NCI-H69 (cell line): Measurements from ENCODE around the gene UCK2.

ENCODE experiments used
- DNase-seq: peaks from one replicate; lab custom pipeline; 2025; lab: John Stamatoyannopoulos, UW

The UCK2 gene

GRCh38 chr1:165834229-165834628, 6.8 kb downstream of the UCK2 start:
- no peak for DNase-seq

GRCh38 chr1:165834881-165835280, 7.5 kb downstream of the UCK2 start:
- no peak for DNase-seq

DNA sequence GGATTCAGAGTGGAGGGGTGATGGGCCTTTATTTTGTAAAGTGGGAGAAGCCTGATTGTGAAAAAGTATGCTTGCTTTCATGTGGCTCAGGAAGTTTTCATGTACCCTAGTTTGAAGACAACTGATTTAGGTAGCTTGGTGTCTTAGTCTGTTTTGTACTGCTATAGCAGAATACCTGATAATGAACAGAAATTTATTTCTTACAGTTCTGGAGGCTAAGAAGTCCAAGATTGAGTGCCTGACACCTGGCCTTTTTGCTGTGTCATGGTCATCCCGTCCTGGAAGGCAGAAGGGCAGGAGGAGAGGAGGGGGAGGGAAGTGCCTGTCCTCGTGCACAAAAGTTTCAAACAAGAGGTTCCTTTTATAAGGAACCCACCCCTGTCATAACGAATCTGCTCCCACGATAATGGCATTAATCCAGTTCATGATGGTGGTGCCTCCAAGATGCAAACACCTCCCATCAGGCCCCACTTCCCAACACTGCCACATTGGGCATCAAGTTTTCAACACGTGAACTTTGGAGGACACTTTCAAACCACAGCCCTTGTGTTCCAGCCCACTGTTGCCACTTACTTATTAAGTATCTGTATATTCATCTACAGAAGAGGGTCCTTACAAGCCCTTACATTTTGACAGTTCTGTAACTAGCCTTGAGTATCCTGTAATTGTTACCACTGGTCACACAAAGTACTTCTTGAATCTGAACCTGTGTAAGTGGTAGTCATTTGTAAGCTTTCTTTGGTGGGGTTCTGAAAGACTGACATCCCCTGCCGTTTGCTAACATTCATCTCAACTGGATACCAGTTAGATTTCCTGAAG, 9.5 kb downstream of the UCK2 start:
- DNase-seq = no peak

DNA sequence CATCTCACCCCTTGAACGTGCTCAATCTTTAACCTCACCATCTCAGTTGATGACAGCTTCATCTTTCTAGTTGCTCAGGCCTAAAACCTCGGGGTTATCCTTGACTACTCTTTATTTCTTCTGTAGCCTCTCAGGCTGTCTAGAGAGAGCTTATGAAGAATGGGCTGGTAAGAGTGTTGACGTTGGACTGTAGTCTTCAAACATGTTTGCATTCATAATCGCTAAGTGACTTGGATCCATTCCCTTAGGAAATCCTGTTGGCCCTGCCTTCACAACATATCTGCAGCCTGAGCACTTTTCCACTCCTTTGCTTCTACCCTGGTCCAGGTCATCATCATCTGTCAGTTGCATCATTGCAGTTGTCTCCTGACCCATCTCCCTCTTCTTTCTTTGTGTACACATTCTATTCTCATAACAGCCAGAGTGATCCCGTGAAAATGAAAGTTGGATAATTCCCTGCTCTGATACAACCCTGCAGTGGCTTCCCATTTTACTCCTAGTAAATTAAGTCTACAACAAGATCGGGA, 10.5 kb downstream of the UCK2 start:
- no peak for DNase-seq

GRCh38 chr1:165840423-165840822, 13.0 kb downstream of the UCK2 start:
- DNase-seq = no peak

DNA sequence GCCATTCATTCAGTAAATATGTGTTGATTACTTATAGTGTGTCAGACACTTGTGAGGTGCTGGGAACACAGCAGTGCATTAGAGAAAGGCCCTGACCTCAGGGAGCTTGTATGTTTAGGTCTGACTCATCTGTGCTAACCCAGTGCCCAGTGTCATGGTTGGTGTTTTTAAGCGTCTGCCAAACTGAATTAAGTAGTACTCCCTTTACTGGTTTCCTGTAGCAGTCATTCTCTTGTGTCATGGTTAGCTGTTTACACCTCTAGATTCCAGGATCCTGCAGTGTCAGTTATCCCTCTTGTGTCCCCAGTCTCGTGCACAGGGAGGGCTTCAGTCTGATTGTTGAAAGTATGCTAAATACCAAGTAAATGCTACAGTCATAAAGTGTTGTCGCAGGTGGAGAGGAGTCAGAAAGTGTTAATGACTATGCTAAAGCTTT, 14.2 kb downstream of the UCK2 start:
- DNase-seq = peak; percentile 47

- no peak for DNase-seq
Observed at GRCh38 chr1:165842023-165842670, 14.7 kb downstream of the UCK2 start.

GRCh38 chr1:165842671-165843129, 15.3 kb downstream of the UCK2 start:
- DNase-seq = peak; percentile 82

DNA sequence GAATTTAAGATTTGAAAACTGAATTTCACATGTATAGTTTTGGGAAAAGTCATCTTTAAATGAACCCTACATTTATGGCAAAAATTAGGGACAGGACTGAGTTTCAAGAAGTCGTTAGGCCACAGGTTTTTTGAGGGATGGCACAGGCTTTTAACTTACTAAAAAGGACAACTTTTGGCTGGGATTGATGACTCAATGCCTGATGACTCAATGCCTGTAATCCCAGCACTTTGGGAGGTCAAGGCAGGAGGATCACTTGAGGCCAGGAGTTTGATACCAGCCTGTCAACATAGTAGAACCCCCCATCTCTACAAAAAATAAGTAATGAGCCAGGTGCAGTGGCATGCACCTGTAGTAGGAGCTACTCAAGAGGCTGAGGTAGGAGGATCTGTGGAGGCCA, 15.9 kb downstream of the UCK2 start:
- peak; percentile 28 for DNase-seq

GRCh38 chr1:165844114-165844798, 16.8 kb downstream of the UCK2 start:
- DNase-seq = peak; percentile 81

GRCh38 chr1:165844933-165845332, 17.5 kb downstream of the UCK2 start:
- no peak for DNase-seq

- no peak for DNase-seq
Observed at GRCh38 chr1:165845569-165845968, 18.2 kb downstream of the UCK2 start.

GRCh38 chr1:165845992-165846748, 18.8 kb downstream of the UCK2 start:
- DNase-seq = no peak

DNA sequence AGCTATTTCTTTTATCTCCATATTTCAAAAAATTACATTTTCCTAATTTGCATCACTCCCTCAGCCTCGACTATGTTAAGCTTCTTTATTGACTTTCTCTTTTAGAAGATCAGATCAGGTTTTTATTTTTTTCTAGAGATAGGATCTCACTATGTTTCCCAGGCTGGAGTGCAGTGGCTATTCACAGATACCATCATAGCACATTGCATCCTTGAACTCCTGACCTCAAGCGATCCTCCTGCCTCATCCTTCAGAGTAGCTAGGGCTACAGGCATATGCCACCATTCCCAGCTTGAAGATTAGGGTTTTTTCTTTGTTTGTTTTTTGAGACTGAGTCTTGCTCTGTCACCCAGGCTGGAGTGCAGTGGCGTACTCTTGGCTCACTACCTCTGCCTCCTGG, 20.1 kb downstream of the UCK2 start:
- DNase-seq = no peak

DNA sequence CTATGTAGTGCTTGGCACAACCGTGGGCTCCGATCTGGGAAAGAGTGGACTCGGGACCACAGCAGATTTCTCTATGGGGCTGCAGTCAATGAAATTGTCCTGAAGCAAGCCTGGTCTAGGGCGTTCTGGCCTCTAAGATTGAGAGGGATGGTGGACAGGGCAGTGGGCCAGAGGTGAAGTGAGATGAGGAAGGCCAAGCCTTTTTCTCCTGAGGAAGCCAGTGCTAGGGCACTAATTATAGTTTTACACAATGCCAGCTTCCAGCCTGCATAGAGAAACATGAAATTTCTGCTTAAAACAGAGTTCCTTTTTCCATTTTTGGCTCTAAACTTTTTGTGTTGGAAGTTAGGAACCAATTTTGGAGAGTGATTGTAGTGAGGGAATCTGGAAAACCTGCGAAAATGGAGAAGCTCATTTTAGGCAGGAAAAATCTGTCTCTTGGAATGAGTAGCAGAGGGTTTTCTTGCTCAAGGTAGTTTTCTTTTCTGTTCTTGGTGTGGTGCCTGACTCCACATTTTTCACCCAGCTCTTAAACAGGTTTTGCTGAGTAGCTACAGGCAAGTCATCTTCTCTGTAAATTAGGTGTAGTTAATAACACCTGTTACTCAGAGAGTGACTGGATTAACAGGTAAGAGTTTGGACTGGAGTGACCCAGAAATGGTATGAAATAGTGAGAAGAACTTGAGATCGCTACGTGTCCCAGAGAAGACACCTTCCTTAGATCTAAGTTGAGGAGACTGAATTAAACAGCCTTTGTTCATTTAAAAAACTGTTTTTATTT, 22.1 kb downstream of the UCK2 start:
- DNase-seq = no peak

GRCh38 chr1:165851034-165851658, 23.7 kb downstream of the UCK2 start:
- peak; percentile 17 for DNase-seq

DNA sequence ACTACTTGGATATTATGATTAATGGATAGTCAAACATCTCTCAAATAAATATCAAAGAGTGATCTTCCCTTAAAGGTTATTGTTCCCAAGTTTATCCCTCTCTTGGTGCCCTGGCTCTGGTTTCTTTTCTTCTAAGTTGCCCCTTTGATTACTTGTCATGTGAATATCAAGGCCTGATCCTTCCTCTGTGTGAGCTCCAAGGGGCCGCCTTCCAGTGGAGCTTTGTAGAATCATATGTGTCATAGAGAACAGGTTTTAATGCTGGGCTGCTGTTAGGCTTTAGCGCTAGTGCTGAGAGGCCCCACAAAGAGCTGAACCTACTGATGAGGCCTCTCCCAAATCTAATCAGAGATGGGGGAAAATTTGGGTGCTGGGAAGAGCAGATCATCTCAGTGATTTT, 25.5 kb downstream of the UCK2 start:
- DNase-seq = peak; percentile 15

DNA sequence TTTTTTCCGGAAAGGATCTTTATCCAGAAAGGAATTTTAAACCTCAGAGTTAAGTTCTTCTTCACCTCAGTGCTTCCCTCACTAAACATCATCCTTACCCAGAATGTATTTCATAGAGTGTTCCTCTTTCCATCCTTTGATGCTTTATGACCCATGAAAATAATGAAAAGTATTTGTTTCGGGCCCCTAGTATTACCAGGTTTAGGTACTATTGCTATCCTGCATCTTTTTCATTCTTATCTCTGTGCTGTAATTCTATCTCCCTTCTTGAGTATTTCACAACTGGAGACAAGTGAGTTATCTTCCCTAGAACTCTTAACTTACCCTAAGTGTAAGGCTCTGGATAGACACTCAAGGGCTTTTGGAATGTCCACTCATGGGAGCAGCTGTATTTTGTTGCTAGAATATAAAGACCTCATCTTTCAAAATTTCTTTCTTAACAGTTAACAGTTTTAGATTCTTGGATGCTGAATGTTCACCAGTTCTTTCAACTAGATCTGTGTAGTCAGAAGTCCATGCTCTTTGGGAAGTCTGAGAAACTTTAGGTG, 26.2 kb downstream of the UCK2 start:
- DNase-seq = no peak

- DNase-seq = peak; percentile 53
Observed at GRCh38 chr1:165854101-165854845, 26.9 kb downstream of the UCK2 start.
